H54 (cell line): ENCODE results near the gene GRIK2.

Source experiments
- DNase-seq: peaks from one replicate; pipeline ENCODE4 v3.0.0; 2011; ENCODE audit warnings: low spot score, mixed read lengths; ENCODE audit not compliant: insufficient read length
- FAIRE-seq: peaks from 3 replicates; lab custom pipeline; 2011; peaks lifted over from hg19 to GRCh38; lab: Jason Lieb, UNC
- POLR2A ChIP-seq: IDR thresholded peaks from 2 replicates; pipeline ENCODE4 v1.6.1; 2011; ENCODE audit warnings: low read depth, mild to moderate bottlenecking, low read length

Gene GRIK2

GRCh38 chr6:101689156-101689555, 295.6 kb downstream of the GRIK2 start:
- FAIRE-seq (no peak), DNase-seq (no peak)
- TF ChIP-seq POLR2A = no peak

- DNase-seq (no peak), FAIRE-seq (no peak)
- TF ChIP-seq POLR2A = no peak
Observed at GRCh38 chr6:101689695-101690094, 296.2 kb downstream of the GRIK2 start.

- DNase-seq (no peak), FAIRE-seq (no peak)
- TF ChIP-seq POLR2A = no peak
Observed at GRCh38 chr6:101700655-101701054, 307.1 kb downstream of the GRIK2 start.

GRCh38 chr6:101703311-101703710, 309.8 kb downstream of the GRIK2 start:
- FAIRE-seq (no peak), DNase-seq (no peak)
- TF ChIP-seq POLR2A = no peak

GRCh38 chr6:101705866-101706265, 312.4 kb downstream of the GRIK2 start:
- DNase-seq = no peak
- no peak for FAIRE-seq
- TF ChIP-seq POLR2A = no peak

- no peak for TF ChIP-seq POLR2A
- FAIRE-seq (no peak), DNase-seq (no peak)
Observed at GRCh38 chr6:101706576-101706975, 313.1 kb downstream of the GRIK2 start.

GRCh38 chr6:101711518-101711917, 318.0 kb downstream of the GRIK2 start:
- no peak for TF ChIP-seq POLR2A
- no peak for DNase-seq
- FAIRE-seq = no peak

- FAIRE-seq = no peak
- no peak for TF ChIP-seq POLR2A
Observed at GRCh38 chr6:101716387-101716786, 322.9 kb downstream of the GRIK2 start.

GRCh38 chr6:101716810-101717209, 323.3 kb downstream of the GRIK2 start:
- DNase-seq (no peak), FAIRE-seq (no peak)
- TF ChIP-seq POLR2A = no peak

More at GRCh38 chr6:101716387-101716786, 322.9 kb downstream of the GRIK2 start:
- DNase-seq = no peak

- TF ChIP-seq POLR2A = no peak
- no peak for FAIRE-seq
Observed at GRCh38 chr6:101719521-101719920, 326.0 kb downstream of the GRIK2 start.

GRCh38 chr6:101722471-101722870, 329.0 kb downstream of the GRIK2 start:
- DNase-seq = no peak
- no peak for FAIRE-seq
- TF ChIP-seq POLR2A = no peak

More at GRCh38 chr6:101719521-101719920, 326.0 kb downstream of the GRIK2 start:
- DNase-seq = no peak

- no peak for FAIRE-seq
- DNase-seq = no peak
- TF ChIP-seq POLR2A = no peak
Observed at GRCh38 chr6:101722991-101723579, 329.6 kb downstream of the GRIK2 start.

GRCh38 chr6:101728388-101728787, 334.9 kb downstream of the GRIK2 start:
- no peak for DNase-seq
- no peak for FAIRE-seq
- TF ChIP-seq POLR2A = no peak

- TF ChIP-seq POLR2A = no peak
Observed at GRCh38 chr6:101728956-101729355, 335.4 kb downstream of the GRIK2 start.

GRCh38 chr6:101730954-101731353, 337.4 kb downstream of the GRIK2 start:
- no peak for TF ChIP-seq POLR2A
- DNase-seq (no peak), FAIRE-seq (peak; percentile 69)

More at GRCh38 chr6:101728956-101729355, 335.4 kb downstream of the GRIK2 start:
- FAIRE-seq = no peak
- DNase-seq = no peak
